ENCODE data around the gene SEMA3A.

SEMA3A gene

DNA sequence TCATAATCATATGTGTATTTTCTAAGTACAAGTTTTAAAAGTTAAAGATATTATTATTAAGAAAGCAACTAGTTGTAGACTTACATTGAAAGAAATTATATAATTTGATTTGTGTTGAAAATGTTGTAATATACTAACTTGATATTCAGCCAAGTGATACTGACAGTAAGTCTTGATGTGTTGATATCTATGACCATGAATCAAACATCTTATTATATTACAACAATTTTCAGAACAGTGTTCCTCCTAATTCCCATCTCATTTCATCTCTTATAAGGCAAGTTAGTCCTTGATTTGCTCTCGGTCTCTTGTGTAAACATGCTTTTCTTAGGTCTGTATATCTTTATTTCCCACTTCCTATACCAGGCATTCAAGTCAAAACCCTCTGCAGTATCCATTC, 276.4 kb downstream of the SEMA3A start:
- H3K36me3 ChIP-seq (replicated peaks; ENCODE audit: low read depth, low read length) = peaks cover 5% of the 10 kb centered on the region

DNA sequence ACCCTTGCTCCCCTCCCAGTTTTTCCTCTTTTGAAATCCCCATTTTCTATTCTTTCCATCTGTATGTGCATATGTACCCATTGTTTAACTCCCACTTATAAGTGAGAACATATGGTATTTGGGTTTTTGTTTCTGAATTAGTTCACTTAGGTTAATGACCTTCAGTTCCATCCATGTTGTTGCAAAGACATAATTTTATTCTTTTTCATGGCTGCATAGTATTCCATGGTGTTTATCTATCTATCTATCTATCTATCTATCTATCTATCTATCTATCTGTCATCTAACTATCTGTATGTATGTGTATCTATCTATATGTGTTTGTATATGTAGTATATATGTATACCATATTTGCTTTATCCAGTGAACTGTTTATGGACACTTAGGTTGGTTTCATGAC, 281.4 kb downstream of the SEMA3A start:
- TF ChIP-seq EZH2phosphoT487 (IDR thresholded peaks at IDR 0.05; ENCODE audit: low read depth) = no peak
- TF ChIP-seq, protein P1, sequence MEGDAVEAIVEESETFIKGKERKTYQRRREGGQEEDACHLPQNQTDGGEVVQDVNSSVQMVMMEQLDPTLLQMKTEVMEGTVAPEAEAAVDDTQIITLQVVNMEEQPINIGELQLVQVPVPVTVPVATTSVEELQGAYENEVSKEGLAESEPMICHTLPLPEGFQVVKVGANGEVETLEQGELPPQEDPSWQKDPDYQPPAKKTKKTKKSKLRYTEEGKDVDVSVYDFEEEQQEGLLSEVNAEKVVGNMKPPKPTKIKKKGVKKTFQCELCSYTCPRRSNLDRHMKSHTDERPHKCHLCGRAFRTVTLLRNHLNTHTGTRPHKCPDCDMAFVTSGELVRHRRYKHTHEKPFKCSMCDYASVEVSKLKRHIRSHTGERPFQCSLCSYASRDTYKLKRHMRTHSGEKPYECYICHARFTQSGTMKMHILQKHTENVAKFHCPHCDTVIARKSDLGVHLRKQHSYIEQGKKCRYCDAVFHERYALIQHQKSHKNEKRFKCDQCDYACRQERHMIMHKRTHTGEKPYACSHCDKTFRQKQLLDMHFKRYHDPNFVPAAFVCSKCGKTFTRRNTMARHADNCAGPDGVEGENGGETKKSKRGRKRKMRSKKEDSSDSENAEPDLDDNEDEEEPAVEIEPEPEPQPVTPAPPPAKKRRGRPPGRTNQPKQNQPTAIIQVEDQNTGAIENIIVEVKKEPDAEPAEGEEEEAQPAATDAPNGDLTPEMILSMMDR (IDR thresholded peaks at IDR 0.05; ENCODE audit: low read depth, low read length) = no peak
- Histone ChIP-seq H3K9me3 (ENCODE audit: insufficient read depth, low read length) (no peaks in the 10 kb centered on the region), H2AFZ (ENCODE audit: low read depth, low read length) (no peak overlapping the region), H4K20me1 (ENCODE audit: insufficient read depth, low read length) (no peaks in the 10 kb centered on the region), H3K4me2 (ENCODE audit: low read length) (no peak overlapping the region), H3K4me3 (ENCODE audit: low read length) (no peak overlapping the region), H3K4me1 (ENCODE audit: low read length) (no peaks in the 10 kb centered on the region), H3K9ac (ENCODE audit: low read length) (no peak overlapping the region), H3K27me3 (ENCODE audit: low read depth, low read length) (no peaks in the 10 kb centered on the region), H3K27ac (ENCODE audit: low read length) (no peak overlapping the region), H3K36me3 (replicated peaks; ENCODE audit: low read depth, low read length) (peaks cover 3% of the 10 kb centered on the region), H3K79me2 (ENCODE audit: low read length) (no peaks in the 10 kb centered on the region)

More for the DNA sequence above, 276.4 kb downstream of the SEMA3A start:
- Histone ChIP-seq H3K27me3 (ENCODE audit: low read depth, low read length) (no peaks in the 10 kb centered on the region), H4K20me1 (ENCODE audit: insufficient read depth, low read length) (no peaks in the 10 kb centered on the region), H3K4me3 (ENCODE audit: low read length) (no peak overlapping the region), H2AFZ (ENCODE audit: low read depth, low read length) (no peak overlapping the region), H3K79me2 (ENCODE audit: low read length) (no peaks in the 10 kb centered on the region), H3K4me1 (ENCODE audit: low read length) (peaks cover 17% of the 10 kb centered on the region), H3K27ac (ENCODE audit: low read length) (no peak overlapping the region), H3K4me2 (ENCODE audit: low read length) (no peak overlapping the region), H3K9me3 (ENCODE audit: insufficient read depth, low read length) (no peaks in the 10 kb centered on the region), H3K9ac (ENCODE audit: low read length) (no peak overlapping the region)
- TF ChIP-seq, protein P1 (IDR thresholded peaks at IDR 0.05; ENCODE audit: low read depth, low read length) = no peak
- no peak for TF ChIP-seq EZH2phosphoT487 (IDR thresholded peaks at IDR 0.05; ENCODE audit: low read depth)

DNA sequence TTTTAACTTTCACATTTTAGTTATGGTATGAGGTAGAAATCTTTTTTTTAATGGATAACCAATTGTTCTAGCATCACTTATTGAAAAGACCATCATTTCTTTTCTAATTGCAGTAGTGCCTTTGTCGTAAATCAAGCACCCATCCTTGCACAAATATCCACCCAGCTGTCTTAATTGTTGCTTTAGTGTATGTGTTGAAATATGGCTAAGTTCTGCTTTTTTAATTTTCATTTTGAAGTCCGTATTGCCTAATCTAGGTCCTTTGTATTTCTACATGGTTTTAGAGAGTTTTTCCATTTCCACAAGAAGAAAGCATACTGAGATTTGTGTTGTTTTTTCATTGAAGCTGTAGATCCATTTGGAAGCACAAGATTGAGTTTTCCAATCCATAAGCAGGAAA, 286.1 kb downstream of the SEMA3A start:
- H3K27me3 ChIP-seq (ENCODE audit: low read depth, low read length) = no peaks in the 10 kb centered on the region
- H3K27ac ChIP-seq (ENCODE audit: low read length) = no peak overlapping the region
- H2AFZ ChIP-seq (ENCODE audit: low read depth, low read length) = no peak overlapping the region
- TF ChIP-seq, protein P1 (IDR thresholded peaks at IDR 0.05; ENCODE audit: low read depth, low read length) = no peak
- TF ChIP-seq EZH2phosphoT487 (IDR thresholded peaks at IDR 0.05; ENCODE audit: low read depth) = no peak
- no peak overlapping the region for H3K9ac ChIP-seq (ENCODE audit: low read length)
- H3K9me3 ChIP-seq (ENCODE audit: insufficient read depth, low read length) = no peaks in the 10 kb centered on the region
- H3K36me3 ChIP-seq (replicated peaks; ENCODE audit: low read depth, low read length) = no peaks in the 10 kb centered on the region
- H4K20me1 ChIP-seq (ENCODE audit: insufficient read depth, low read length) = no peaks in the 10 kb centered on the region
- H3K4me2 ChIP-seq (ENCODE audit: low read length) = no peak overlapping the region
- no peak overlapping the region for H3K4me3 ChIP-seq (ENCODE audit: low read length)
- H3K79me2 ChIP-seq (ENCODE audit: low read length) = no peaks in the 10 kb centered on the region
- peaks cover 10% of the 10 kb centered on the region for H3K4me1 ChIP-seq (ENCODE audit: low read length)

All from OCI-LY3 (cell line).